ENCODE measurements around the gene MPHOSPH9. TPM values are rescaled to one million over a fixed set of nuclear protein-coding genes. Genes with fewer than 3 reads are reported as not detected.

Gene MPHOSPH9
- total and polyA plus RNA-seq, 2 of the 4 experiments (the other 2 are of a cell fraction) = 7.6 to 17.0 TPM

DNA sequence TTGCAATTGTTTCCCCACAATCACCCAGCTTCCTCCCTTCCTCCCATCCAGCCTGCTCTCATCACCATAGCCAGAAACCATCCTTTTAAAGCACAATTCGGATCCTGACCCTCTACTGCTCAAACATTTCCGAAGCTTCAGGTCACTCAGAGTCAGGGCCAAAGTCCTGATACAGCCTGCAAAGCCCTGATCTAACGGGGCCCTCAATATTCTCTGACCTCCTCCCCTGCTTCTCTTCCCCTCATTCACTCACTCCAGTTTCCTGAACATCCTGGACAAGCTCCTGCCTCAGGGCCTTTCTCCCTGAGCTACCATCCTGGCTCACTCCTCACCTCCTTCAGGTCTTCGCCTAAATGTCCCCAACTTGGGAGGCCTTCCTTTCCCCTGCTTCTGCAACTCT lies 128.1 kb downstream of the MPHOSPH9 start:
- Histone ChIP-seq H3K56ac (ENCODE audit: extremely low read depth, insufficient read depth, low read length) (no peak overlapping the region), H3K9me1 (ENCODE audit: insufficient read depth, low read length) (peaks cover 19% of the 10 kb centered on the region), H3K27ac (ENCODE audit: insufficient read depth, low read length) (no peak overlapping the region), H3K4ac (ENCODE audit: low read depth, low read length) (no peak overlapping the region), H2AK9ac (replicated peaks; ENCODE audit: low read depth, low read length, poor library complexity) (no peak overlapping the region), H2BK15ac (ENCODE audit: low read depth, low read length) (no peak overlapping the region), H3K4me2 (ENCODE audit: low read depth, low read length) (no peak overlapping the region), H4K20me1 (ENCODE audit: insufficient read depth, low read length) (0 out of 2 replicates have a peak, but pooled peaks cover under 1% of the 10 kb centered on the region), H2AK5ac (ENCODE audit: low read depth, low read length) (no peak overlapping the region), H3K4me3 (ENCODE audit: insufficient read depth, low read depth, low read length) (no peak overlapping the region), H3K79me1 (ENCODE audit: low read depth in 1 of 2, low read length in 2 of 2) (peaks cover 0 to 16% of the 10 kb centered on the region in 2 experiments; a peak in 1 of 4 replicates), H3K9me3 (ENCODE audit: control insufficient read depth, insufficient read depth, low read length) (no peaks in the 10 kb centered on the region), H2BK20ac (ENCODE audit: low read depth, low read length) (no peak overlapping the region), H3K18ac (ENCODE audit: low read depth, low read length) (no peak overlapping the region), H4K91ac (ENCODE audit: insufficient read depth, low read depth, low read length) (no peak overlapping the region), H3K36me3 (ENCODE audit: control insufficient read depth, insufficient read depth, low read length) (peaks cover 23% of the 10 kb centered on the region; the same call in 1 of the 2 replicates), H3K9ac (ENCODE audit: low read depth, low read length) (no peak overlapping the region), H2BK5ac (ENCODE audit: low read depth, low read length, poor library complexity, severe bottlenecking) (no peak overlapping the region), H3K27me3 (ENCODE audit: control insufficient read depth, insufficient read depth, low read length) (peaks cover under 1% of the 10 kb centered on the region; the same call in 1 of the 2 replicates), H2AFZ (replicated peaks; ENCODE audit: low read length, poor library complexity) (no peak overlapping the region), H3K4me1 (ENCODE audit: control insufficient read depth, insufficient read depth, low read length) (peaks cover 4% of the 10 kb centered on the region), H3K23ac (ENCODE audit: low read depth, low read length) (no peak overlapping the region), H4K8ac (ENCODE audit: low read depth in 2 of 2, low read length in 2 of 2) (no peak overlapping the region), H2BK120ac (ENCODE audit: low read depth, low read length) (no peak overlapping the region), H3K14ac (replicated peaks; ENCODE audit: low read depth, low read length) (no peak overlapping the region), H4K5ac (ENCODE audit: low read depth, low read length) (no peak overlapping the region)
- WGBS, 2 experiments (ENCODE audit: extremely low coverage in 2 of 2, insufficient read length in 1 of 2) = 100% methylated on average over 3 of the region's 4 CpGs; no CpG with 5 or more reads in 1 of the 2 experiments
- no peak for TF ChIP-seq CTCF (conservative IDR thresholded peaks at IDR 0.05; ENCODE audit: low read depth, low read length)
- no peak for TF ChIP-seq MAZ (IDR thresholded peaks at IDR 0.05; ENCODE audit: borderline replicate concordance, low read depth, low read length)
- no peak for TF ChIP-seq CEBPB (IDR thresholded peaks at IDR 0.05; ENCODE audit: low read depth, low read length)
- no peak for TF ChIP-seq FOS (IDR thresholded peaks at IDR 0.05; ENCODE audit: low read depth, low read length)
- TF ChIP-seq ELK1 (IDR thresholded peaks at IDR 0.05; ENCODE audit: borderline replicate concordance, low read depth, low read length) = no peak
- TF ChIP-seq MXI1 (IDR thresholded peaks at IDR 0.05; ENCODE audit: borderline replicate concordance, low read depth, low read length) = no peak
- no peak for TF ChIP-seq MAFK (IDR thresholded peaks at IDR 0.05; ENCODE audit: low read depth, low read length)
- DNase-seq (no peak), ATAC-seq (ENCODE audit: low read depth) (no peak)
- ChIA-PET POLR2A (ENCODE audit: unreplicated experiment) (no interaction called here), CTCF (interaction anchor here (0.6 kb wide), 1 partner anchor 23 kb away, joined by 3 read pairs; no protein-coding TSS in a partner anchor)
- intact Hi-C loops (cut with micrococcal nuclease) = no loop called here
- dilution Hi-C loops (cut with HindIII; ENCODE audit: low sequenced_read_pairs, unreplicated experiment) = no loop called here
- in situ Hi-C loops (cut with MboI; ENCODE audit: low sequenced_read_pairs) = no loop called here
- no TSS peak for BruUV-seq (replicated peaks)

Measured in IMR-90 (cell line).